NCI-H526 treated with DMSO at 0.1 percent for 48 hours (cell line): ENCODE data around the gene MRC1.

ENCODE experiments used
- DNase-seq: peaks from one replicate; lab custom pipeline; 2025; lab: John Stamatoyannopoulos, UW

Gene MRC1

DNA sequence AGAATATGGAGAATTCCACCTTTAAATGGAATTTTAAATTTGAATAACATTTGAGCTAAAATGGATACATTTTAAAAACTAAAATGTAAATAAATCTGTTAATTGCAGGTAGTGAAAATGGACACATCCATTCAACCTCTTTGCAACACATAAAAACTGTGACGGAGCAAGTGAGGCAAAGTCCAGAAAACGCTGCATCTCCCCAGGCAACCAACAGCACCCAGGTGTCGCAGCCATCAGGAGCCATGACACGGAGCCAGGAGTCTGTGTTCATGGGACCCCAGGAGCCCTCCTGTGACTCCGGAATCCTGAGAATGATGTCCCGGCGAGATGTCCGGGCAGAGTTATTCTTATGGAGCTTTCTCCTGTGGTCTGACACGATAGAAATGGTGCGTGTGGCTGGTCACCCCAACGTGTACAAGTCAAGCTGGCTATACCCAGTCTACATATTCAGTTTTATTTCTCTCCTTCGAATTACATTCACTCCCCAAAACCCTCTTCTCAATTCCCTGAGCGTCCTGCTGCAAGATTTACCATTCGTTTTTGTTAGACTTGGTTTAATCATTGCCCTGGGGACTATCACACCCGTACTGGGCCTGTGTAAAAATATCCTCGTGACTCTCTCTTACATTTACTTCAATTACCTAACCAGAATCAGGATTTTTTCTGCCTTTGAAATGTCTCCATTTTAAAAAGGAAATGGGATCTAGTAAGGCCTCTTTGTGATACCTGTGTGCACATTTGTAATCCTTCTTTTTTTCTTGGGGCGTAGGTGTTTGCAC, 13.1 kb upstream of the MRC1 start:
- DNase-seq: no peak

GRCh38 chr10:17801507-17801906, 7.6 kb upstream of the MRC1 start:
- no peak for DNase-seq

- DNase-seq: no peak
These were observed 6.8 kb upstream of the MRC1 start for GRCh38 chr10:17802350-17802749.

GRCh38 chr10:17802976-17803375, 6.2 kb upstream of the MRC1 start:
- DNase-seq: no peak

DNA sequence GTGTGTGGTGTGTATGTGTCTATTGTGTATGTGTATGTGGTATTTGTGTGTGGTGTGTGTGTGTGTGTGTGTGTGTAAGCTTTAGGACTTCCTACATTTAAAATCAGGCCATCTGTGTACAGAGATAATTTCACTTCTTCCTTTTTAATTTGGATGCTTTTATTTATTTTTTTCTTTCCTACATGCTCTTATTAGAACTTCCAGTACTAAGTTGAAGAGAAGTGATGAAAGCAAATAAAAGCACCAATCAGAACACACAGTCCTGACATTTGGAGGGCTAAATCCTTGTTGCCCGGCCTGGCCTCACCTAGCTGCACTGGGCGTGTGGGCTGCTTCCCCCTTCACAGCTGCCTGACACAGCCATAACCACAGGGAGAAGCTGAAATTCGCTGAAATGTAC, 3.8 kb upstream of the MRC1 start:
- DNase-seq: no peak

DNA sequence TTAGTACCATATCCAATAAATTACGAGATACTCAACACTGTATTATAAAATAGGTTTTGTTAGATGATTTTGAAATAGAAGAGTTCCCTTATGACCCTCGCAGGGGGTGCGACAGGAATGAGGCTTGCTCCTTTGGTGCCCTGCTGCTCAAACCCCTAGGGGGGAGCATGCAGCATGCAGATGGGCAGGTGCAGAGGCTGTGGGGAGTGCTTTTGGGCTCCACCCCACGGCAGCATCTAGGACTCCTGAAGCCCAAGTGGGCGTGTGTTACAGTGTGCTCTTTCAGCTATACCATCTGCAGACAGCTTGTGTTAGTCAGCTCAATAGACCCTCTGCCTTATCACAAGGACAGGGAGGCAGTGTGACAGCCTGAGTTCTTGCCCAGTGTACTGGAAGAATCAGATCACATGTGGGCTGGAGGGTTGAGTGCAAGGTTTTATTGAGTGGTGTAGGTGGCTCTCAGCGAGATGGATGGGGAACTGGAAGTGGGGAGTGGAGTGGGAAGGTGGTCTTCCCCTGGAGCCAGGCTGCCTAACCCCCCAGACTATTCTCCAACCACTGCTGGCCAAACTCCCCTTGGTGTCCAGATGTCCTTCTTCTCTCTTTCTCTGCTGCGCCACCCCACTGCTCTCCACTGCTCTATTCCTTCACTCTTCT, 3.1 kb upstream of the MRC1 start:
- DNase-seq: no peak

GRCh38 chr10:17811146-17811865, 2.2 kb downstream of the MRC1 start:
- no peak for DNase-seq

GRCh38 chr10:17814973-17815372, 5.8 kb downstream of the MRC1 start:
- DNase-seq: no peak

DNA sequence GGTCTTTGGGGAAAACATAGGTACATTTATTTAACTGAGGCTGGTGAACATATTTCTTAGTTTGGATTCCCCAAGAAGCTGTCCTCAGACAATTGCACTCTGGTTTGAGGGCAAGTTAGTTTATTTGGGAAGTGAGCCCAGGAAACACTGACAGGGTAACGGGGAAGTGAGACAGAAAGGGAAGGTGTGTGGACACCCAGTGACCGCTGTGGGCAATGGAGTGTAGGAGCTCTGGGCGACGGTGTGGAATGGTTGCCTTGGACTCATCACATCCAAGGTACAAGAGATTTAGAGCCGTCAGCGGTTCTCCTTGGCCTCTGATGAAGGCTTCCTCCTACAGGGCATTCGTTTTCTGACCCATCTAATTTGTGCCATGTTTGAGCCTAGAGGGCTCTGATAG, 7.1 kb downstream of the MRC1 start:
- no peak for DNase-seq

DNA sequence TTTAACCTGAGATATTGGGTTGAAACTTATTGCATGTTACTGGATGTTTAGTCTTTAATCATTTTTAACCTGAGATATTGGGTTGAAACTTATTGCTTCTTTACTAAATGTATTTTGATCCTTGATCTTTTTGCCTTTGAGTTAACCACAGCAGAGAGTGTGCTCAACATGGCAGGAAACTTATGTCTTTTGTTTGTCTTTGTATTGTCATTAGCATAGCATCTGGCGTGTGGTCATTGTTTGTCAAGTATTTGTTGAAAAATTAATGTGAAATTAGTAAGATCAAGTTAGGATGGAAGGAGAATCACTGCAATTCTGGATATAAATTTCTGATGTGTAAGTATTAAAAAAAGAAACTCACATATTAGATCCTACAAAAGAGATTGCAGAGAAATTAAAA, 8.2 kb downstream of the MRC1 start:
- no peak for DNase-seq

GRCh38 chr10:17817790-17818189, 8.6 kb downstream of the MRC1 start:
- DNase-seq: no peak

GRCh38 chr10:17819836-17820235, 10.7 kb downstream of the MRC1 start:
- no peak for DNase-seq

GRCh38 chr10:17820943-17821342, 11.8 kb downstream of the MRC1 start:
- no peak for DNase-seq

DNA sequence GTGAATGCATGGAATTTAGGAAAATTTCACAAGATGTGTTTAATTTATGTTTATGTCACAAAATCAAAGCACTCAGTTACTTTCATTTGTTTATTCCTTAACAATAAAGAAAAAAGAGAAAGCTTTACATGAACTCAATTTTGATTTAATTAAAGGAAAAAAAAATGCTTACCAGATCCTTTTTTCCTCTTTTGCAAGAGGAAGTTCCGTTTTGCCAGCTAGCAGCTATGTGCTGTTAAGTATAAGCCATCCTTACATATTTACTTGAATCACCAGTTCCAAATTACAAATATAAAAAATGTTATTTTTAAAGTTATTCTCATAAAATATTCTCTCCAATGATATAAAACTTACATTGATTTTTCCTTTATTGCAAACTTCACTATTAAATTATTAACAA, 12.7 kb downstream of the MRC1 start:
- DNase-seq: no peak

GRCh38 chr10:17831341-17831740, 22.2 kb downstream of the MRC1 start:
- DNase-seq: no peak

DNA sequence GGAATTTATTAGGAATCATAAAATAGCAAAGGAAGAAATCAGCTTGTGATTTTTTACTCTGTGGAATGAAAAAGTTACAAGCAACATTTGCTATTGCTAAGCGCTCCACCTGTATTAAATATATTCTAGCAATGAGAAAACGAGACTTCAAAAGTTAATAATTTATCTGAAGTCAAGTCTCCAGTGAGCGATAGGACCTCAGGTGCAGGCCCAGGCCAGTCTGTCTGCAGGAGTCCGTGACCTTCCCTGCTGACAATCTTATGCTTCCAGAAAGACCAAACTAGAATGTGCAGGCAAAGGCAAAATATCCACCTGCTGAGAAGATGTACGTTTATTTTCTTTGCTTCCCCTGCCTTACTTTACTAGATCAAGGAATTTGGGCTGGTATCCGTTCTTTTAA, 22.7 kb downstream of the MRC1 start:
- DNase-seq: no peak

- DNase-seq: no peak
These were observed 24.5 kb downstream of the MRC1 start for GRCh38 chr10:17833656-17834055.

DNA sequence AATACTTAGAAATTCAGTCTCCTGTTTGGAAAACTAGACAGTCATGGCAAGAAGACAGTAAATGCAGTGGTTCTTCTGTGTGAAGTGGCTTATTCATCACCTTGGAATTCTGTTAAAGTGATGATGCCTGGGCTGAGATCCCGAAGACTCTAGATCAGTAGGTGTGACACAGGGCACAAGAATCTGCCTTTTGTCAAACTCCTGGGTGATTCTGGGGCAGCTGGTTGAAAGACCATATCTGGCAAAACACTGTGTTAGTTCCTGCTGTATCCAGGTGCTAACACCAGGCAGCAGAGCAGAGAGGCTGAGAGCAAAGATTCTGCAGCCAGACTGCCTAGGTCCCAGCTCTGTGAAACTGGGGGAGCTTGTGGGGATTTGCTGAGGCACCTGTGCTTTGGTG, 26.5 kb downstream of the MRC1 start:
- no peak for DNase-seq

DNA sequence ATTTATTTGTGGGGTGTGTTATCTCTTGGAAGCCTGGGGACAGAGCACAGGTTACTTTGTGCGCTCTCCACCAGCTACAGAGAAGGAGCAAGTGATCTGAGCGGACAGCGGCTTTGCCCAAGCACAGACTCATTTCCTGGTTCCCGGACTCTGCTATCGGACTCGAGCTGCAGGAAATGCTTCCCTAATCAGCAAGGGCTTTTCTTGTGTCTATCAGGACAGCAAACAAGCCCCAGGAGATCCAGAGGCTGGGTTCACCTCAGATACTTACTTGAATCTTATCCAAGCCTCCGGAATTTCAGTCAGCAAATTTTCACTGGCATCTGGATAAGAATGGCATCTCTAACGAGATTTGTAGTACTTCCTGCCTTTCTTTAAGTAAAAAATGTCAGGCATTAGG, 27.8 kb downstream of the MRC1 start:
- no peak for DNase-seq

DNA sequence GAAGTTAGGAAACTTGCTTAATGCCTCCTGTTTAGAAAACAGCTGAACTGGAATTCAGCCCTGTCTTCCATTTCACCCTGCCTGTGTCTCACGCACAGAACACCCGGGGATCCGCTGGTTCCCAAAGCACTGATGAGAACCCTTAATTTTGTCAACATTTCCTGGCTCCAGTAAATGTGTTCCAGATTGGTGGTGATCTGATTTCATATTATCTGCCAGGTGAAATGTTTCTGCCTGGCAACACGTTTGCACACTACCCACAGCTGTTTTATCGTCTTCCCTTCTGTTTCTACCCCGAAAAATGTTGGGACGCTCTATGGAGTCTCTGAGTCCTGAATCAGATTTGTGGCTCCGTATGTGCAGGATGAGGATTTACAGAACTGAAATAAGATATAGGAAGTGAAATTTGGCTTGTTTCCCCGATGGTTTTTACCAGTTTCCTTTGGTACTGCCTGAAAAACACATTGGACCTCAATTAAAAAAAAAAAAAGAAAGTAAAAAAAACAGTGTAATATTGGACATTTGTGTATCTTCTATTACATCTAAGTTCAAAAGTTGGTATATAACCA, 29.0 kb downstream of the MRC1 start:
- no peak for DNase-seq

- DNase-seq: no peak
These were observed 31.9 kb downstream of the MRC1 start for GRCh38 chr10:17841050-17841449.

DNA sequence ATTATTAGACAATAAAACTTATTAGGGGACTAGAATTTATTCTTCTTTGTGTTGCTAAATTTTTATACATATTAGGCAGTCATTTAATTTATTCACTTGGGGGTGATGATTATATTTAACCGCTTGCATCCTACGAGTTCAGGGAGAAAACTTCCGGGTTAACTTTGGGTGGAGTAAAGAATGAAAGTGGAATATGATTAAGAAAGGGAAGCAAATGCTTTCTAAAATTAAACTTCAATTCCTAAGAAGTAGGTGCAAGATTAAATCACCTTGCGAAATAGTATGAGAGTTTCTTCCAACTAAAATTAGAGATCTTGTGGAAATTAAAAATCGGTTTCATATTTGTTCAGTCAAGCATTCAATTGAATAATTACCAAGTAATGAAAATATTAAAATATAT, 33.5 kb downstream of the MRC1 start:
- DNase-seq: no peak
